Stimulated activated CD4-positive, alpha-beta T cell treated with anti-CD3 and anti-CD28 coated beads, Interleukin-12 subunit alpha, Interleukin-12 subunit beta, amount 100 ng/mL, for 24 hours (primary cell): ENCODE data around the gene TRAF5.
"Not testable (repeated sequence)": the region's sequence is repeated elsewhere in the genome, so short reads cannot be mapped to it uniquely, and the experiment has no call there.

Experiments
- DNase-seq, 2 experiments: peaks; one replicate each; pipeline ENCODE4 v3.0.0-alpha.2; 2020; ENCODE audit warnings: low read depth in 2 of 2

The TRAF5 gene

DNA sequence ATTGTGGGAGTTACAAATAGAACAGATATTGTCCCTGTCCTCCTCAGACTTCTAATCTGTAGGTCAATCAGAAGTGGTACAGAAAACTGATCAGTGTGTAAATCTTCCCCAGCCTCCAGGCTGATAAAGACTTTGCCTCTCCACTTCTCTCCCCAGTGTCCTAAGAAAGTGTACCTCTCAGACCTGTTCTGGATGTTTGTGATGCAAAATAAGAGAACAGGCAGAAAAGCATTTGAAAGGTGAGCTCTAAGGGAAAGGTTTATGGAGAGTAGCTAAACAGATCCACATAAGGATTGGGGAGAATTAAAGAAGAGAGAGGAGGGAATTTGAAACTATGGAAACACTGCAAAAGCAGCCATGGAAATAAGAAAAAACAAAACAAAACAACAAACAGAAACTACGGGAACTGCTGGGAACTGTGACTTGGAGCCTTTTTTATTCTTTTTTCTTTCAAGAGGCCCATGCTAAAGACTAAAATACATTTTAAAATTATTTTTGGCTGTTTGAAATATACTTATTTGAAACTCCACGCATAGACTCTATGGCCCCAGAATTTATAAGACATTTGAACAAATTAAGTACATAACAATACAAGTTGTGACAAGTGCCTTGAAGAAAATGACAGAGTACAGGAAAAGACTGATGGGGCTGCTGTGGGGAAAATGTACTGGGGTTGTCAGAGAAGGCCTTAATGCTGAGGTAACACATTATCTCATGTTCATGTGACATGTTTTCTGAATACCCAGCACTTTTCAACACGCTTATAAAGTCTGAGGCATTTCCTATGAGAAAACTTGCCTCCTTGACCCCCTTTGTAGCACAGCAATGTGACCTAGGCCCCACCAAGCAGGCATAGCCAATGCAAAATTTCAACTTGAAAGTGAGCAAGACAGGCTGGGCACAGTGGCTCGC lies 51.2 kb downstream of the TRAF5 start:
- DNase-seq, result no peak

DNA sequence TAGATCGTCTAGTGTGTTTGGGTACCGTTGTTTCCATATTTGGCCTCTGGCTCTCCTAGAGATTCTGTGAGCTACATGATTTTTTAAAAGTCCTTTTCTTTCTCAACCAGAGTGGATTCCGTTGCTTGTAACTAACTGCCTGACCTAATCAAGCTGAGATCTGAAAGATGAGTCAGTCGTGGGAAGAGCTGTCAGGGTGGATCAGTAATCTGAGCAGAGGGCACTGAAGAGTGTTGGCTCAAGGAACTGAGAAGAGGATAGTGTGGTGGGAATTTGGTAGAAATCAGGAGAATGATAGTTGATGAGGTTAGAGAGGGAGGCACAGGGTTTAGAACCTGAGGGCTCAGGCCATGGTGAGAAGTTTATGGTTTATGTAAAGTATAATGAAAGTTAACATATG lies 52.2 kb downstream of the TRAF5 start:
- no peak for DNase-seq

DNA sequence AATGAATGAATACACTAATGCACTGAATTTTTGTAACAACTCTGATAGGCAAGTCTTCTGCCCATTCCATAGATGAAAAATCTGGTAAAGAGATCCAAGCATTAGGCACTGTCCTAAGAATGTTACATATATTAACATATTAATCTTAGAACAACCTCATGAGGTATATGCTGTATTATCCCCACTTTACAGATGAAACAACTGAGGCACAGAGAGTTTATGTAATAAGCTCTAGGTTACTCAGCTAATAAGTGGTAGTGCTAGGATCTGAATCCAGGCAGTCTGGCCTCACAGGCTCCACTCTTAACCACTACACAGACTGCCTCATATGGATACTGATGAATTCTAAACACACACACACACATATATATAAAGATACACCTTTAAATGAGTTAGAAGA lies 52.8 kb downstream of the TRAF5 start:
- no peak for DNase-seq

DNA sequence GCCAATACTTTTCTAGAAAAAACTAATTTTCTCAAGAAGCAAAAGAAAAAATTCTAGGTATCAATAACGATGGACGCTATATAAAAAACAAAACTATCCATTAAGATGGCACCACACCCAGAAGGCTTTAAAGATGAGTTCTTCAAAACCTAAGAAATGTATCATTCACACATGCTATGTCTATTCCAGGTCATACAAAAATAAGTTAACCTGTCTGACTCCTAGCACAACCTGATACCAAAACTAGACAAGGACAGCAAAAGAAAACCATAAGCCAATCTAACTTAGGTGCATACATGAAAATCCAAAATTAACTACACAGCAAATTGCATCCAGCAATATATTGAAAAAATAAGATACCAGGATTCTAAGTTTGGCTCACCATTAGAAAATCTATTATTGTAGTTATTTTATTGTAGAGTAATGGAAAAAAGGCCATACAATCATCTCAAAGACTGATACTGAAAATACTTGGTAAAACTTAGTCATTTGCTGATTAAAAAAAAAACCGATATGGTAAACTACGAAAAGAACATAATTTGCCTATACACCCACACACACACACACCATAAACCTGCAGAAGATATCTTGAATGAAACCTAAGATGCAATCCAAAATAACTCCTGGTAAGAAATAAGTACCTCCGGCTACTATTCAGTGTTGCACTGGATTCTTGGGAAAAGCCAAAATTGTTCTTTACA lies 55.0 kb downstream of the TRAF5 start:
- DNase-seq, result peak in 1 of 2 experiments; percentile 17

DNA sequence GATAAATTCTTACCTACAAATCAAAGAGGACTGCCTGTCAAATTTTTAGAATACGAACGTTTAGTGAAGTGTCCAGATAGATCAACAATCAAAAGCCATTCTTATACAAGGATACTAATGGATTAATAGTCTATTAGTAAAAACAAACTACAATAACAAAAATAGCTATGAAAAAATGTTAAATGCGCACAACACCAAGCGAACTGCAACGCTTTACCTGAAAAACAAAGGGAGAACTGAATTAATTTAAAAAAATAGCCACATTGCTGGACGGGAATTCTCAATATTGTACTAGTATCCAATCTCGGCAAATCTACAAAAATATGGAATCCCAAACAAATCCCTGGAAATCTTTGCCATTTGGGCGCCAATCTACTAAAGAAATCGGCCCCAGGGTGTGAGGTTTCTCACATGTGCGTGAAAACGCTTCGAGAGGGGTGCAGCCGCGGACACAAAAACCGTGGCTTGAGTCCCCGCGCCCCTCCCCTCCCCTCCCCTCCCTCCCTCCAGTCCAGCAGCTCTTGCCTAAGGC lies 55.6 kb downstream of the TRAF5 start:
- no peak for DNase-seq

DNA sequence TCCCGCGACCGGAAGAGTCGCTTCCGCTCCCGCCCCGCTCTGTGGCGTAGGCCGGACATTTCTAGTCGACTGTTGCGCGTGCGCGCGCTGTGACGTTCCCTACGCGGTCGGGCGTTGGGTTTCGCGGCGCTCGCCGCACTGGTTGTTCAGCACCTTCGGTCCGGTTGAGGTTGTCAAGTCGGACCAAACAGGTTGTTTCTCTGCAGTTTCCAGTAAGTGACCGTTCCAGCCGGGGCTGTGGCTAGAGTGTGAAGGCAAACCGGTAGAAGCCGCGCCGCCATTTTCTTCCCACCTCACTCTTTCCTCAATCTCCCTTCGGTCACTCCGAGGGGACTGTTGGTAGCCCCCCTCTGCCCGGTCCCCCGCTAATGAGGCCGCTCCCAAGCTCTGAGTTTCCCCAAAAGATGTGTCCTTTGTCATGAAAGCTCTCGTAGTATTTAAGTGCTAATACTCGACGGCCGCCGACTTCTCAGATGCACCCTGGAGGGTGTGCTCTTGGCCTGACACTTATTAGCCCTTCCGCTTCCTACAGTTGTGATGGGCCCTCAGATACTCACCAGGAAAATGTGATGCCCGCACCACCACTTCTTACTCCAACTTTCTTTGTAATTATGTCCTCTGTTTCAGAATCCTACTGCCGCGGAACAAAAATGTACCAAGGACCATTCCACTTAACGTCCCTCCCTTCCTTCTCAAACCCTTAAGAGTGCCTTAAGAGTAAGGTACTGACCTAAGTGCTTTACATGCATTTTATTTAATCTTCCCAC lies 56.3 kb downstream of the TRAF5 start:
- DNase-seq, result peak; percentile 63 to 73

DNA sequence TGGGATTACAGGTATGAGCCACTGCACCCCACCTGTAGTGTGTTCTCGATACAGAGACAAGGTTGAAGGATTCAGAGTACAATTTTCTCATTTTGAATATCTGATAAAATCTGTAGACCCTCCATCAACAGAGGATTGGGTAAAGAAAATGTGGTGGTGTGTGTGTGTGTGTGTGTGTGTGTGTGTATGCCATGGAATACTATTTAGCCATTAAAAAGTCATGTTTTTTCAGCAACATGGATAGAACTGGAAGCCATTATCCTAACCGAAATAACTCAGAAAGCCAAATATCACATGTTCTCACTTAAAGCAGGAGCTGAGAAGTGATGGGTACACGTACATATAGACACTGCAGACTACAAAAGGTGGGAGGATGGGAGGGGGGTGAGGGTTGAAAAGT lies 57.9 kb downstream of the TRAF5 start:
- no peak for DNase-seq

DNA sequence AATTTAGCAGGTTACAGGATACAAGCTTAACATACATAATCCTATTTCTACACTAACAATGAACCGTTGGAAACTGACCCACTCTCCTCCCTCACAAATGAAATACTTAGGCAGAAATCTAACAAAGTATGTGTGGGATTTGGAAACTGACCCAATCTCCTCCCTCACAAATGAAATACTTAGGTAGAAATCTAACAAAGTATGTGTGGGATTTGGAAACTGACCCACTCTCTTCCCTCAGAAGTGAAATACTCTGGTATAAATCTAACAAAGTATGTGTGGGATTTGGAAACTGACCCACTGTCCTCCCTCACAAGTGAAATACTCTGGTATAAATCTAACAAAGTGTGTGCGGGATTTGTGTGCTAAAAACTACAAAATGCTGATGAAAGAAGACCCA lies 60.3 kb downstream of the TRAF5 start:
- DNase-seq, result no peak

DNA sequence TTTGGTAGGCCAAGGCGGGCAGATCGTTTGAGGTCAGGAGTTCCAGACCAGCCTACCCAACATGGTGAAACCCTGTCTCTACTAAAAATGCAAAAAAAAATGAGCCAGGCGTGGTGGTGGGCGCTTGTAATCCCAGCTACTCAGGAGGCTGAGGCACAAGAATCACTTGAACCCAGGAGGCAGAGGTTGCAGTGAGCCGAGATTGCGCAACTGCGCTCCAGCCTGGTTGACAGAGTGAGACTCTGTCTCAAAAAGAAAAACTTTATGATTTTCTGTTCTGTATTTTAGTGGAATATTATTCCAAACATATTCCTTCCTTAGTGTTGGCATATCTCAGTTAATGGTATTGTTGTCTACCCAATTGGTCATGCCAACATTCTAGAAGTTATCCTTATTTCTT lies 64.2 kb downstream of the TRAF5 start:
- not testable (repeated sequence) for DNase-seq

DNA sequence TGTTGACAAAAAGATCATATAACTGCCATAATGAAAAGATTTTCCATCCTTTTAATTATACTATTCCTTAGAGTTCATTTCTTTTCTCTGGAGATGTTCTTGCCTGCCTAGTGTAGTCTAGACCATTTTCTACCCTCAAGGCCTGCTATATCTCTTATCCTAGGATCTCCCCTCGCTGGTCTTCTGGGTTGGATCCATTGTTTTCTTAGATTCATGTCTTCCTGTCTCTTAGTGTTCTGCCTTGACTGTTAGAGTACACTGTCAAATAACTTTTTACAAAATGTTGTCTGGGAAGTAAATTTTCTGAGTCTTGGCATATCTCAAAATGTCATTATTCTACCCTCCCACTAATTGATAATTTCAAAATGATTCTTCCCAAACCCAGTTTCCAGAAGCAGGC lies 66.6 kb downstream of the TRAF5 start:
- no peak for DNase-seq

DNA sequence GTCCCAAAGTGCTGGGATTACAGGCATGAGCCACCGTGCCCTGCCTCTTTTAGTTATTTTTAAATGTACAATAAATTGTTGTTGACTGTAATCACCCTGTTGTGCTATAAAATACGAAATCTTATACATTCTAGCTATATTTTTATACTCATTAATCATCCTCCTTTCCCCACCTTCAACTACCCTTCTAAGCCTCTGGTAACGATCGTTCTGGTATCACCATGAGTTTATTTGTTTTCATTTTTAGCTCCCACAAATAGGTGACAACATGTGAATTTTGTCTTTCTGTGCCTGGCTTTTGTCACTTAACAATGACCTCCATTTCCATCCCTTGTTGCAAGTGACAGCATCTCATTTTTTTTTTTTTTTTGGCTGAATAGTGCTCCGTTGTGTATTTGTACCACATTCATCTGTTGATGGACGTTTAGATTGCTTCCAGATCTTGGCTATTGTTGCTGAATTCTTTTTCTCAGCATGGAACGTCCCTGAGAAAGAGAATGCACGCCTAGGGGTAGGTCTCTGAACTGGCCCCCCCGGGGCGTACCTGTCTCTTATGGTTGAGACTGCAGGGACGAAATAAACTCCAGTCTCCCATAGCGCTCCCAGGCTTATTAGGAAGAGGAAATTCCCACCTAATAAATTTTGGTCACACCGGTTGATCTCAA lies 71.8 kb downstream of the TRAF5 start:
- not testable (repeated sequence) for DNase-seq

DNA sequence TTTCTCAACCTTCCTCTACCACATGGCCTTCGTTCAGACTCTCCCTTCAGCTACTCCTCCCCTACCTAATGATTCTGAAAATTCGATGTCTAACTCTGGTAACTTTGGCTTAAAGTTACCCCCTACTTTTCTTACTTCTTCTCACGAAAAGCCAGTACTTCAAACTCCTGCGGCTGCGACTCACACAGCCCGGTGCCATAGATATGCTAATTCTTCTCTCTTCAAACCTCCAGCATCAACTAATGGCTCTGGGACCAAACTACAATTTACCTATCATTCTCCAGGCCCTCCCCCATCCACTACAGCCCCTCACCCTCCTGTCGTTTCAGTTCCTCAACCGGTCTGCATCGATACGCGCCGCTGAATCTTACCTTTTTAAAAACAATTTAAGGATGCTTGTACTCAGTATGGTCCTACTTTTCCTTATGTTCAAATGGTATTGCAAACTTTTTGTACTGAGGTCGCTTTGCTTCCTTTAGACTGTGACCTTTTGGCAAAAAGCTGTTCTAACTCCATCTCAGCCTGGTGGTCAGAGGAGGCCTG lies 73.3 kb downstream of the TRAF5 start:
- not testable (repeated sequence) for DNase-seq

DNA sequence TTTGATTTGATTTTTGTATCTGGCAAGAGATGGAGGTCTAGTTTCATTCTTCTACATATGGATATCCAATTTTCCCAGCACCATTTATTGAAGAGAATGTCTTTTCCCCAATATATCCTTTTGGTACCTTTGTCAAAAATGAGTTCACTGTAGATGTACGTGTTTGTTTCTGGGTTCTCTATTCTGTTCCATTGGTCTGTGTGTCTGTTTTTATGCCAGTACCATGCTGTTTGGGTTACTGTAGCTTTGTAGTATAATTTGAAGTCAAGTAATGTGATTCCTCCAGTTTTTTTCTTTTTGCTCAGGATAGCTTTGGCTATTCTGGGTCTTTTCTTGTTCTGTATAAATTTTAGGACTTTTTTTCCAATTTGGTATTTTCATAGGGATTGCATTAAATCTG lies 75.1 kb downstream of the TRAF5 start:
- not testable (repeated sequence) for DNase-seq

DNA sequence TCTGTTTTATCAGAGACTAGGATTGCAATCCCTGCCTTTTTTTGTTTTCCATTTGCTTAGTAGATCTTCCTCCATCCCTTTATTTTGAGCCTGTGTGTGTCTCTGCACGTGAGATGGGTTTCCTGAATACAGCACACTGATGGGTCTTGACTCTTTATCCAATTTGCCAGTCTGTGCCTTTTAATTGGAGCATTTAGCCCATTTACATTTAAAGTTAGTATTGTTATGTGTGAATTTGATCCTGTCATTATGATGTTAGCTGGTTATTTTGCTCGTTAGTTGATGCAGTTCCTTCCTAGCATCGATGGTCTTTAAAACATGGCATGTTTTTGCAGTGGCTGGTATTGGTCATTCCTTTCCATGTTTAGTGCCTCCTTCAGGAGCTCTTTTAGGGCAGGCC lies 79.5 kb downstream of the TRAF5 start:
- not testable (repeated sequence) for DNase-seq

DNA sequence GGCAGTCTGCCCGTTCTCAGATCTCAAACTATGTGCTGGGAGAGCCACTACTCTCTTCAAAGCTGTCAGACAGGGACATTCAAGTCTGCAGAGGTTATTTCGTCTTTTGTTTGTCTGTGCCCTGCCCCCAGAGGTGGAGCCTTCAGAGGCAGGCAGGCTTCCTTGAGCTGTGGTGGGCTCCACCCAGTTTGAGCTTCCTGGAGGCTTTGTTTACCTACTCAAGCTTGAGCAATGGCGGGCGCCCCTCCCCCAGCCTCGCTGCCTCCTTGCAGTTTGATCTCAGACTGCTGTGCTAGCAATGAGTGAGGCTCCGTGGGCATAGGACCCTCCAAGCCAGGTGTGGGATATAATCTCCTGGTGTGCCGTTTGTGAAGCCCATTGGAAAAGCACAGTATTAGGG lies 81.1 kb downstream of the TRAF5 start:
- DNase-seq, result not testable (repeated sequence)

DNA sequence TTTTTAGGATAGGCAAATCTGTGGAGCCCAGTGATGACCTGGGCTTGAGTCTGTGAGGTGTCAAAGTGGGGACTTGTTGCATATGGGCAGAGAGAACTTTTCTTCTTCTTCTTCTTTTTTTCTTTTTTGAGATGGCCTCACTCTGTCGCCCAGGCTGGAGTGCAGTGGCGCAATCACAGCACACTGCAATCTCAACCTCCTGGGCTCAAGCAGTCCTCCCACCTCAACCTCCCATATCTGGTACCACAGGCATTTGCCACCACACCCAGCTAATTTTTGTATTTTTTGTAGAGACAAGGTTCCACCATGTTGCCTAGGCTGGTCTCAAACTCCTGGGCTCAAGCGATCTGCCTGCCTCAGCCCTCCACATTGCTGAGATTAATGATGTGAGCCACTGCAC lies 85.0 kb downstream of the TRAF5 start:
- DNase-seq, result no peak

DNA sequence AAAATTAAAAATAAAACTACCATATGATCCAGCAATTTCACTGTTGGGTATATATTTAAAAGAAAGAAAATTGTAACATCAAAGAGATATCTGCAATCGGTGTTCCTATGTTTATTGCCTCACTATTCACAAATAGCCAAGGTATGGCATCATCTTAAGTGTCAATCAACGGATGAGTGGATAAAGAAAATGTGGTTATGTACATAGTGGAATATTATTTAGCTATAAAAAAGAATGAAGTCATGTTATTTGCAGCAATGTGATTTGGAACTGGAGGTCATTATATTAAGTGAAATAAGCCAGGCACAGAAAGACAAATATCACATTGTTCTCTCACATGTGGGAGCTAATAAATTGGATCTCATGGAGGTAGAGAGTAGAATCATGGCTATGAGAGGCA lies 89.1 kb downstream of the TRAF5 start:
- no peak for DNase-seq

DNA sequence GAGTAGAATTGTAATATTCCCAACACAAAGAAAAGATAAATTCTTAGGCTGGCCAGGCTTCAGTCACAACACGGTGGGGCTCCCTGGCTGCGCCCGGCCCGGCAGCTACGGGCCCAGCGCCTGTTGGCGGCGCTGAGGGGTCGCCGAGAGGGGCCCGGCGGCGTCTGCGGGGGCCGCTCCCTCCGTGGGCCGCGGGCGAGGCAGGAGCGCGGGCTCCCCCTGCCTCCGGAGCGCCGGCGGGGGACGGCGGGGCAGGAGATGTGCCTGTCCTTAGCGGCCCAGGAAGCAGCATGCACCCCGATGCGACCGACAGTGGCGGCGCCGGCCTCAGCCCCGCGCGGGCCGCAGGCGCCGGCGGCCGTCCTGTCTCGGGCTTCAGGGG lies 89.6 kb downstream of the TRAF5 start:
- DNase-seq, result peak; percentile 9 to 15

DNA sequence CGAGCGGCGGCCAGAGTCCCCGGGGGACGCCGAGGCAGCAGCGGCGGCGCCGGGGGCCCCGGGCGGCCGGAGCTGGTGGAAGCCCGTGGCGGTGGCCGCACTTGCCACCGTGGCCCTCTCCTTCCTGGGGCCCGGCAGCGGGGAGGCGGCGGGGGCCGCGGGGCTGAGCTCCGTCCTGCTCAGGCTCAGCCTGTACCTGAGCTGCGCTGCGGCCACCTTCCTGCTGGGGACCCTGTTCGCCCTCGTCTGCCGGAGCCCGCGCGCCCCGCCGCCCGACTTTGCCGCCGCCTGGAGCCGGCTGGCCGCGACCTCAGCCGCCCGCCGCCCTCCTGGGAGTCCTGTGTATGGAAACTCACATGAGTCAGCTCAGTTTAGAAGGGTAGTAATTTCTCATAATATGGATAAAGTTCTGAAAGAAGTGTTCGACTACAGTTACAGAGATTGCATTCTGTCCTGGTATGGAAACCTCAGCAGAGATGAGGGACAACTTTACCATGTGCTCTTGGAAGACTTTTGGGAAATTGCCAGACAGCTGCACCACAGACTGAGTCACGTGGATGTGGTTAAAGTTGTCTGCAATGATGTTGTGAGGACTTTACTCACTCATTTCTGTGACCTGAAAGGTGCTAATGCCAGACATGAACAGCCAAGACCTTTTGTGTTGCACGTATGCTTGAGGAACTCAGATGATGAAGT lies 90.1 kb downstream of the TRAF5 start:
- peak; percentile 16 to 37 for DNase-seq

DNA sequence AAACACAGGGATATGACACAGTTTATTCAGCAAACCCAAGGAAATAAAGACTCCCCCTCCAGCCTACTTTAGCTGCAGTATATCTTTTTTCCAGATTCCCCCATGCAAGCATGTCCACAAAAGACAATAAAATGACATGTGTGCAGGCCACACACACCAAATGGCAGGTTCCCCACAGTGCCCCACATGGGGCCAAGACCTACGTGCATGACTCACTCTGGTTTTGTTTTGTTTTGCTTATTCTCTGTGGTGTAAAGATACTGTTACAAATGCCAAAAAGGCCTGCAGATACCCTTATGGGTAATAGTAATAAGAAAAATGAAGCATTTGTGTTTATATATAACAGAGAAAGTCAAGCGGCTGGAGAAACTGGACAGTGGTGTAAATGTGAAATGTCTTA lies 93.8 kb downstream of the TRAF5 start:
- DNase-seq, result no peak
